ENCODE results near the gene MYT1.

DNA sequence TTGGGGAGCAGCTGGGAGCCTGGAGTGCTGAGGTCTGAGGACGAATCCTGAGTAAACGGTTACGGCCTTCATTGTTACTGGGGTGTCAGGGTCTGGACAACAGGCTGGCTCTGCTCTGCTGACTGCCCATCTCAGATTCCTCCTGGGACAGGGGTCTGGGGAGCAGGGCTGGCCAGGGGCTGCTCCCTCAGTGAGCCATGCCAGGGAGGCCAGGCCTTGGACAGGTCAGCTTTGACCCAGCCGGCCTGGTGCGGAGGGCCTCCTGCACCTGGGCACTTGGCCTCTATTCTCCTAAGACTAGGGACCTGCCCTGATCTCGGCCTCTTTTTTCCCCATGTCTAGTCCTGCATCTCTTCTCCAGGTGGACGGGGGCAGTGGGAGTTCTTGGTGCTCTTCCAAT lies 44.9 kb downstream of the MYT1 start:
- TF ChIP-seq SP1 (IDR thresholded peaks at IDR 0.05) (no peak), ATF3 (IDR thresholded peaks at IDR 0.05) (no peak), FOXA1 (IDR thresholded peaks at IDR 0.05) (no peak)
